ENCODE results near the gene AMBRA1. TPM values are rescaled to one million over a fixed set of nuclear protein-coding genes. Genes with fewer than 3 reads are reported as not detected.

Gene AMBRA1, protein sequence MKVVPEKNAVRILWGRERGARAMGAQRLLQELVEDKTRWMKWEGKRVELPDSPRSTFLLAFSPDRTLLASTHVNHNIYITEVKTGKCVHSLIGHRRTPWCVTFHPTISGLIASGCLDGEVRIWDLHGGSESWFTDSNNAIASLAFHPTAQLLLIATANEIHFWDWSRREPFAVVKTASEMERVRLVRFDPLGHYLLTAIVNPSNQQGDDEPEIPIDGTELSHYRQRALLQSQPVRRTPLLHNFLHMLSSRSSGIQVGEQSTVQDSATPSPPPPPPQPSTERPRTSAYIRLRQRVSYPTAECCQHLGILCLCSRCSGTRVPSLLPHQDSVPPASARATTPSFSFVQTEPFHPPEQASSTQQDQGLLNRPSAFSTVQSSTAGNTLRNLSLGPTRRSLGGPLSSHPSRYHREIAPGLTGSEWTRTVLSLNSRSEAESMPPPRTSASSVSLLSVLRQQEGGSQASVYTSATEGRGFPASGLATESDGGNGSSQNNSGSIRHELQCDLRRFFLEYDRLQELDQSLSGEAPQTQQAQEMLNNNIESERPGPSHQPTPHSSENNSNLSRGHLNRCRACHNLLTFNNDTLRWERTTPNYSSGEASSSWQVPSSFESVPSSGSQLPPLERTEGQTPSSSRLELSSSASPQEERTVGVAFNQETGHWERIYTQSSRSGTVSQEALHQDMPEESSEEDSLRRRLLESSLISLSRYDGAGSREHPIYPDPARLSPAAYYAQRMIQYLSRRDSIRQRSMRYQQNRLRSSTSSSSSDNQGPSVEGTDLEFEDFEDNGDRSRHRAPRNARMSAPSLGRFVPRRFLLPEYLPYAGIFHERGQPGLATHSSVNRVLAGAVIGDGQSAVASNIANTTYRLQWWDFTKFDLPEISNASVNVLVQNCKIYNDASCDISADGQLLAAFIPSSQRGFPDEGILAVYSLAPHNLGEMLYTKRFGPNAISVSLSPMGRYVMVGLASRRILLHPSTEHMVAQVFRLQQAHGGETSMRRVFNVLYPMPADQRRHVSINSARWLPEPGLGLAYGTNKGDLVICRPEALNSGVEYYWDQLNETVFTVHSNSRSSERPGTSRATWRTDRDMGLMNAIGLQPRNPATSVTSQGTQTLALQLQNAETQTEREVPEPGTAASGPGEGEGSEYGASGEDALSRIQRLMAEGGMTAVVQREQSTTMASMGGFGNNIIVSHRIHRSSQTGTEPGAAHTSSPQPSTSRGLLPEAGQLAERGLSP (N-terminal part only)
- total RNA-seq: 10 to 100 TPM; 36.0 to 59.2 (median 51.9) TPM

DNA sequence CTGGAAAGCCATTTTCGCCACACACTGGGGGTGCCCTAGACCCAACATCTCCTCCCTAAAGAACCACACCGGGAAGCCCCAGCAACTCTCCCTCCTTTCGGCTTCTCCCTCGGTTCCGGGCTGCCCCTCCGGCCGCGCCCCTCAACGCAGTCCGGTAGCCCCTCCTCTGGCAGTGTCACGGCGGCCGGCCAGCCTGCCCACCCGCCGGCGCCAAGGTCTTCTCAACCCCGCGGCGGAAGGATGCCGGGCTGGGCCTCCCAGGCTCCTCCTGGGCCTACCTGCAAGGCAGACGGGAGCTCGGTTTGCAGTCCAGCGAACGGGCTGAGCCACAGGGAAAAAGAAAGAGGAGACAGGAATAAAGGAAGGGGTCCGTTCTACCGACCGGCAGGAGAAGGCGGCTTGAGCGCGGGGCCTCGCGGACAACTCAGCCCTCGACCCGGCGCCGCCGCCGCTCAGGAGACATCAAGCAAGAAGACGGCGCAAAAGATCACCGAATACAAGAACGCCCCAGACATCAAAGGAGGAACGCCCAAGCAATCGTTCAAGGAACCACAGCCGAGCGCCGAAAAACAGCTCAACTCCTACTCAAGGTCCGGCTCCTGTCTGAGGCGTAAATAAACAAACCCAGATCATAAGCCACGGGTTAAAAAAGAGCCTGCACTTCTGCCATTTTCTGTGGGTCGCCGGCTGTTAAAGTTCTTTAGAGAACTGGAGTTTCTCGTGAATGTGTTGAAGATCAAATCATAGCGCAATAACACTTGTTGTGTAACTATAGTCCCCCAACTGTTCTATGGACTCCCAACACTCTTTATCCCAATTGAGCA lies at the start of gene AMBRA1:
Gene AMBRA1, minus strand, starts transcription at position 474 of the 824 bp plus-strand sequence. CDS start 45,643 bp downstream, outside the sequence.
- Histone ChIP-seq H3K9me3 (no peaks in the 10 kb centered on the region), H3K4me3 (replicated peaks in 1 of 3) (peak within 1 kb of the TSS; percentile 60 to 81 (median 79)), H3K4me1 (peaks cover 18 to 37% of the 10 kb centered on the region in 2 donors), H3K27ac (peak within 1 kb of the TSS; percentile 67 to 83 (median 78)), H3K36me3 (no peaks in the 10 kb centered on the region), H3K27me3 (no peaks in the 10 kb centered on the region)
- intact Hi-C loops (cut with DNase I): no loop called here
- peak; percentile 78 to 85 for DNase-seq
- TF ChIP-seq, protein P1, sequence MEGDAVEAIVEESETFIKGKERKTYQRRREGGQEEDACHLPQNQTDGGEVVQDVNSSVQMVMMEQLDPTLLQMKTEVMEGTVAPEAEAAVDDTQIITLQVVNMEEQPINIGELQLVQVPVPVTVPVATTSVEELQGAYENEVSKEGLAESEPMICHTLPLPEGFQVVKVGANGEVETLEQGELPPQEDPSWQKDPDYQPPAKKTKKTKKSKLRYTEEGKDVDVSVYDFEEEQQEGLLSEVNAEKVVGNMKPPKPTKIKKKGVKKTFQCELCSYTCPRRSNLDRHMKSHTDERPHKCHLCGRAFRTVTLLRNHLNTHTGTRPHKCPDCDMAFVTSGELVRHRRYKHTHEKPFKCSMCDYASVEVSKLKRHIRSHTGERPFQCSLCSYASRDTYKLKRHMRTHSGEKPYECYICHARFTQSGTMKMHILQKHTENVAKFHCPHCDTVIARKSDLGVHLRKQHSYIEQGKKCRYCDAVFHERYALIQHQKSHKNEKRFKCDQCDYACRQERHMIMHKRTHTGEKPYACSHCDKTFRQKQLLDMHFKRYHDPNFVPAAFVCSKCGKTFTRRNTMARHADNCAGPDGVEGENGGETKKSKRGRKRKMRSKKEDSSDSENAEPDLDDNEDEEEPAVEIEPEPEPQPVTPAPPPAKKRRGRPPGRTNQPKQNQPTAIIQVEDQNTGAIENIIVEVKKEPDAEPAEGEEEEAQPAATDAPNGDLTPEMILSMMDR (IDR thresholded peaks at IDR 0.05): peak in 1 of 6 experiments; percentile 4
- peak in 1 of 2 donors; percentile 60 for TF ChIP-seq POLR2A (IDR thresholded peaks at IDR 0.05)
- 2% methylated on average over 46 to 48 of the region's 54 CpGs for WGBS, 2 donors

DNA sequence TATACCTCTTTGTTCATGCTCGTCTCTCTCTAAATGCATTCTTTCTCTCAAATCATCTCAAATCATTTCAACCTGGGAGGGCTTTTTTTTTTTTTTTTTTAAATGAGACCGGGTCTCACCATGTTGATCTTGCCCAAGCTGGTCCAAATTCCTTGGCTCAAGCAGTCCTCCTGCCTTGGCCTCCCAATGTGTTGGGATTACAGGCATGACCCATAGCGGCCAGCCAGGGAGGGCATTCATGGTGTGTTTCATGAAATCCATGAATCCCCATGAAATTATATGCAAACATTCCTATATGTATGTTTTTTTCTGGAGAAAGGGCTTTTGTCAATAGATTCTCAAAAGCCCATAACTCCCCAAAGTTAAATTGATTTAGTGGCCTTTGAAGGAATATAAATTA lies 49.7 kb upstream of the AMBRA1 start:
- no peaks in the 10 kb centered on the region for H3K27me3 ChIP-seq
- intact Hi-C loops (cut with DNase I): no loop called here
- no peaks in the 10 kb centered on the region for H3K9me3 ChIP-seq
- H3K4me1 ChIP-seq: peaks cover 0 to 5% of the 10 kb centered on the region in 2 donors
- 93 to 96% methylated on average over 3 of the region's 3 CpGs for WGBS, 2 donors
- H3K27ac ChIP-seq: no peak overlapping the region
- DNase-seq: no peak
- H3K4me3 ChIP-seq (replicated peaks in 1 of 3): no peak overlapping the region
- no peak for TF ChIP-seq POLR2A (IDR thresholded peaks at IDR 0.05)
- TF ChIP-seq, protein P1 (IDR thresholded peaks at IDR 0.05): no peak
- H3K36me3 ChIP-seq: peaks cover 19 to 30% of the 10 kb centered on the region in 2 donors

DNA sequence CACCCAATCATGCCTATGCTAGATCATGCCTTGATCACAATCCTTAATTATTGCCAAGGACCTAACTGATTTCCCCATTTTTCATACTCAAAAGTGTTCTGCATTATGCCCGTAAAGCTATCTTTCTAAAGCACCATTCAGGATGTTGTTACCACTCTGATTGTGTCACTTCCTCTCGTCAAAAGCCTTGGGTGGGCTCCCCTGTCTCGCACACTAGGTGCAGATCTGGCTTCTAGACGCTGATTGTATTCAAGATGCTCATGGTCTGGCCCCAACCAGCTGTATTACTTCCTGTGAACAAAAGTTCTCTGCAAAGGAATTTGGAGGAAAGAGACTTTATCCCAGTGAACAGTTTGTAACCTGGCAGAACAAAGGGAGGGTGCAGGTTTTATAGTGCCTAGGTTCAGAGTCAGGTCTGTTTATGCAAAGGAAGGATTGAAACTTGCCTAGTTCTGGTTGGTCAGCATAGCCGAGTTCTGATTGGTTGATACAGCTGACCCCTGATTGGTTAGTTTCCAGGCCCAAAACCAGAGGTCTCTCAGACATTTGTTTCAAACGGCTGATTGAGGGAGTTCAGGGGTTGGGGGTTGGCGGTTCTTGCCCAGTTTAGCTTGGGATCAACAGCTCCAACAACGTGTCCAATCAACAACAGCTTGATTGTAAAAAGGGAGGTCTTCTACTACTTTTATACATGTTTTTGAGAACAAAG lies 49.0 kb upstream of the AMBRA1 start:
- Histone ChIP-seq H3K27me3 (no peaks in the 10 kb centered on the region), H3K36me3 (peaks cover 19 to 29% of the 10 kb centered on the region in 2 donors), H3K9me3 (no peaks in the 10 kb centered on the region), H3K27ac (no peak overlapping the region), H3K4me3 (replicated peaks in 1 of 3) (no peak overlapping the region), H3K4me1 (no peaks in the 10 kb centered on the region)
- intact Hi-C loops (cut with DNase I): no loop called here
- no peak for DNase-seq
- TF ChIP-seq, protein P1 (IDR thresholded peaks at IDR 0.05): no peak
- TF ChIP-seq POLR2A (IDR thresholded peaks at IDR 0.05): no peak
- 92 to 98% methylated on average over 8 of the region's 8 CpGs for WGBS, 2 donors

DNA sequence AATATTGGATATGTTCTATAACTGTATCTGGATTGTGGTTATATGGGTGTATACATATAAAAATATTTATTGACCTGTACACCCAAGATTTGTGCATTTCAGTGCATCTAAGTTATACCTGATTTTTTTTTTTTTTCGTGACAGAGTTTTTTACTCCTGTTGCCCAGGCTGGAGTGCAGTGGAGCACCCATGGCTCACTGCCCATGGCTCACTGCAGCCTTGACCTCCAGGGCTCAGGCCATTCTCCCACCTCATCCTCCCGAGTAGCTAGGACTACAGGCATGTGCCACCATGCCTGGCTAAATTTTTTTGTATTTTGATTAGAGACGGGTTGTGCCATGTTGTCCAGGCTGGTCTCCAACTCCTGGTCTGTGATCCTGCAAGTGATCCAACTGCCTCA lies 47.8 kb upstream of the AMBRA1 start:
- H3K4me1 ChIP-seq: no peaks in the 10 kb centered on the region
- no peak for DNase-seq
- TF ChIP-seq POLR2A (IDR thresholded peaks at IDR 0.05): no peak
- TF ChIP-seq, protein P1 (IDR thresholded peaks at IDR 0.05): no peak
- no peaks in the 10 kb centered on the region for H3K27me3 ChIP-seq
- H3K4me3 ChIP-seq (replicated peaks in 1 of 3): no peak overlapping the region
- 86 to 93% methylated on average over 3 of the region's 3 CpGs for WGBS, 2 donors
- H3K9me3 ChIP-seq: no peaks in the 10 kb centered on the region
- no peak overlapping the region for H3K27ac ChIP-seq
- peaks cover 12 to 20% of the 10 kb centered on the region in 2 donors for H3K36me3 ChIP-seq
- intact Hi-C loops (cut with DNase I): no loop called here
